Esophagus squamous epithelium (tissue), 5 donors: ENCODE data around the gene CCDC157. TPM values are rescaled to one million over a fixed set of nuclear protein-coding genes. Genes with fewer than 3 reads are reported as not detected.
A peak's percentile ranks its signal among the peaks of the same experiment; 100 is the strongest.

Experiments
- DNase-seq: peaks from one replicate; lab custom pipeline; 2025; lab: John Stamatoyannopoulos, UW
- H3K27ac ChIP-seq, 4 donors: fragments of 200-600 bp; sonication (generic); one replicate each; pipeline ENCODE4 v1.5.1; 2016 to 2019; ENCODE audit warnings: mild to moderate bottlenecking in 1 of 4
- H3K27me3 ChIP-seq, 4 donors: fragments of 200-600 bp; sonication (generic); 1 replicate in 3 of 4; 2 replicates in 1 of 4; pipeline versions ENCODE4 v1.5.1 to v1.6.0; 2017 to 2021; ENCODE audit warnings: antibody characterized with exemption in 1 of 4
- H3K36me3 ChIP-seq, 3 donors: fragments of 200-600 bp; sonication (generic); one replicate each; pipeline ENCODE4 v1.5.1; 2016 to 2019
- H3K4me1 ChIP-seq, 3 donors: fragments of 200-600 bp; sonication (generic); one replicate each; pipeline ENCODE4 v1.5.1; 2017 to 2019
- H3K4me3 ChIP-seq, 4 donors: fragments of 200-600 bp; sonication (generic); 1 replicate in 3 of 4; 2 replicates in 1 of 4; pipeline ENCODE4 v1.5.1; 2016 to 2019; ENCODE audit warnings: mild to moderate bottlenecking in 2 of 4, moderate library complexity in 1 of 4
- H3K9me3 ChIP-seq, 3 donors: fragments of 200-600 bp; sonication (generic); one replicate each; pipeline ENCODE4 v1.5.1; 2016 to 2019
- POLR2A ChIP-seq, 4 donors: fragments of 450-650 bp; IDR thresholded peaks; one replicate each; pipeline ENCODE4 v1.6.1; 2017; ENCODE audit warnings: antibody characterized with exemption in 4 of 4, mild to moderate bottlenecking in 4 of 4, moderate library complexity in 3 of 4
- WGBS, 2 donors: methylation state at CpG; one replicate each; pipeline ENCODE4 v1.1.5; 2018; 5-methylcytosine and 5-hydroxymethylcytosine counted together
- intact Hi-C: fragments of 100-400 bp; cut with DNase I; formaldehyde crosslinking; loops from one replicate; pipeline ENCODE4 v1.15.0; 2022
- total RNA-seq, 4 donors: library from RNA; depleted of rRNA; stranded (reverse); fragments of >200 nt; gene quantifications; one replicate each; pipeline ENCODE4 v1.1.0, GENCODE V29; 2016
- TF ChIP-seq, protein P1 (sequence below), 6 experiments: fragments of 450-650 bp in 4 of 6; fragments of 200-600 bp in 2 of 6; sonication (generic) in 2 of 6; IDR thresholded peaks; one replicate each; pipeline ENCODE4 v1.5.1; 2016 to 2019; ENCODE audit warnings: antibody characterized with exemption in 6 of 6, mild to moderate bottlenecking in 4 of 6, moderate library complexity in 4 of 6
- donor health status: DM: yes; HTN: yes; CAD: no.

CCDC157 gene
- total RNA-seq, 4 donors from 2014 or later, result 0.47 to 9.2 (median 3.1) TPM

DNA sequence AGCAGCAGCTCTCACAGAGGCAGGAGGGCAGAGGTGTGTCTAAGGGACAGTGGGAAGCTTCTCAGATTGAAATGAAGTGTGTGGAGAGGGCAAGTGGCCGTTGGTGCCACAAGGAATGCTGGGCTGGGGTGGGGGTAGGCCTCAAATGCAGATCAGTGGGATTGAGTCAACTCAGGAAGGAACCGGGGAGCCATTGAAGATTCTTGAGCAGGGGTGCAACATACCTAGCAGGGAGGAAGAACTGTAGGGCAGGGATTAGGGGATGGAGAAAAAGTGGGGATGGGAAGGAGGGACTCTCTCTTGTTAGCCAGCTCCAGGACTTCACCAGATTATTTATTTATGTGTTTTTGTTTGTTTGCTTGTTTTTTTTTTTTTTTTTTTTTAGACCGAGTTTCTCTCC, 37.1 kb downstream of the CCDC157 start:
- no peak overlapping the region for H3K27ac ChIP-seq
- no peak overlapping the region for H3K4me3 ChIP-seq
- H3K9me3 ChIP-seq, result no peaks in the 10 kb centered on the region
- no peak for DNase-seq
- TF ChIP-seq, protein P1, sequence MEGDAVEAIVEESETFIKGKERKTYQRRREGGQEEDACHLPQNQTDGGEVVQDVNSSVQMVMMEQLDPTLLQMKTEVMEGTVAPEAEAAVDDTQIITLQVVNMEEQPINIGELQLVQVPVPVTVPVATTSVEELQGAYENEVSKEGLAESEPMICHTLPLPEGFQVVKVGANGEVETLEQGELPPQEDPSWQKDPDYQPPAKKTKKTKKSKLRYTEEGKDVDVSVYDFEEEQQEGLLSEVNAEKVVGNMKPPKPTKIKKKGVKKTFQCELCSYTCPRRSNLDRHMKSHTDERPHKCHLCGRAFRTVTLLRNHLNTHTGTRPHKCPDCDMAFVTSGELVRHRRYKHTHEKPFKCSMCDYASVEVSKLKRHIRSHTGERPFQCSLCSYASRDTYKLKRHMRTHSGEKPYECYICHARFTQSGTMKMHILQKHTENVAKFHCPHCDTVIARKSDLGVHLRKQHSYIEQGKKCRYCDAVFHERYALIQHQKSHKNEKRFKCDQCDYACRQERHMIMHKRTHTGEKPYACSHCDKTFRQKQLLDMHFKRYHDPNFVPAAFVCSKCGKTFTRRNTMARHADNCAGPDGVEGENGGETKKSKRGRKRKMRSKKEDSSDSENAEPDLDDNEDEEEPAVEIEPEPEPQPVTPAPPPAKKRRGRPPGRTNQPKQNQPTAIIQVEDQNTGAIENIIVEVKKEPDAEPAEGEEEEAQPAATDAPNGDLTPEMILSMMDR (IDR thresholded peaks at IDR 0.05), result no peak
- no peak for TF ChIP-seq POLR2A (IDR thresholded peaks at IDR 0.05)
- H3K27me3 ChIP-seq, result peaks cover 0 to 25% (median 0%) of the 10 kb centered on the region in 4 donors
- intact Hi-C loops, result loop anchor here (5.0 kb wide), 1 partner anchor 33 kb away; the partner anchor contains the start of gene MTFP1
- H3K36me3 ChIP-seq, result no peaks in the 10 kb centered on the region
- 71 to 83% methylated on average over 3 of the region's 3 CpGs for WGBS, 2 donors
- peaks cover 14 to 41% (median 17%) of the 10 kb centered on the region in 3 donors for H3K4me1 ChIP-seq

DNA sequence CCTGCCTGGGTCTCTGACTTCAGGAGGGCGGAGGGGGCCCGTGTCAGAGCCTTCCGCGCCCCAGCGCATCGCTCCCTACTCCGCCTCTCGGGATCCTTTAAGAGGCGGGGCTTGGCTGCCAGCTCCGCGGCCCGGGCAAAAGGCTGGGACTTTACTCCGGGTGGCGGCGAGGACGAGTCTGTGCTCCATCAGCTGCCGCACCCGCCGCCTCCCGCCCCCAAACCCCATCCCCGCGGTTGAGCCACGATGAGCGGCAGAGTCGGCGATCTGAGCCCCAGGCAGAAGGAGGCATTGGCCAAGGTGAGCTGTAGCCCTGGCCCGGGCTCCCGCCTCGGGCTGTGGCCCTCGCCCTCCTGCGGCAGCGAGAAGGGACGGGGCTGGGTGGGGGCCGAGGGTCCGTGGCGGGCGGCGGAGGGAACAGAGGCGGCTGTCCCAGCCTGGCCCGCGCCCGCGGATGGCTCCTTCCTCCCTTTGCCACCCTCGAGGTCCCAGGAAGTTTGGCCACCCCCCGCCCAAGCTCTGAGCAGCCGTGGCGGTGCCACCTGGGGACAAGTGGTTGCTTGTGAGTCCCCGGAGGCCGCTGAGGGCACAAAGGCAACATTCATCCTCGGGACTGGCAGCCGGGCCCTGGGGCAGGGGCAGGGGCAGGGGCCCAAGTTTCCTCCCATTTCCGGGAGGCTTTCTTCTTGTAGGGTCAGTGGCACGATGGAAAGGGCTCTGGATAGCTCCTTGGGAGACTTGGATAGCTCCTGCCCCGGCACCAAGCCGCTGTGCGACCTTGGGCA, 40.3 kb downstream of the CCDC157 start, which contains the start of gene SEC14L2:
TSS of gene SEC14L2 (plus strand) at position 148 of the 785 bp plus-strand sequence. CDS start at position 247, 99 bp downstream.
- peaks cover 0 to 15% (median 0%) of the 10 kb centered on the region in 3 donors for H3K36me3 ChIP-seq
- DNase-seq, result no peak
- H3K4me3 ChIP-seq, result peak within 1 kb of the TSS; percentile 61 to 89 (median 72)
- peak in 2 of 4 donors; percentile 31 to 59 for TF ChIP-seq POLR2A (IDR thresholded peaks at IDR 0.05)
- TF ChIP-seq, protein P1 (IDR thresholded peaks at IDR 0.05), result no peak
- peak within 1 kb of the TSS; percentile 71 to 85 (median 84) for H3K27ac ChIP-seq
- peaks cover 20 to 64% (median 24%) of the 10 kb centered on the region in 3 donors for H3K4me1 ChIP-seq
- H3K27me3 ChIP-seq, result peaks cover 0 to 25% (median 0%) of the 10 kb centered on the region in 4 donors
- H3K9me3 ChIP-seq, result no peaks in the 10 kb centered on the region
- intact Hi-C loops, result no loop called here
- no CpG with 5 or more reads among the region's 56 CpGs for WGBS, 2 donors

DNA sequence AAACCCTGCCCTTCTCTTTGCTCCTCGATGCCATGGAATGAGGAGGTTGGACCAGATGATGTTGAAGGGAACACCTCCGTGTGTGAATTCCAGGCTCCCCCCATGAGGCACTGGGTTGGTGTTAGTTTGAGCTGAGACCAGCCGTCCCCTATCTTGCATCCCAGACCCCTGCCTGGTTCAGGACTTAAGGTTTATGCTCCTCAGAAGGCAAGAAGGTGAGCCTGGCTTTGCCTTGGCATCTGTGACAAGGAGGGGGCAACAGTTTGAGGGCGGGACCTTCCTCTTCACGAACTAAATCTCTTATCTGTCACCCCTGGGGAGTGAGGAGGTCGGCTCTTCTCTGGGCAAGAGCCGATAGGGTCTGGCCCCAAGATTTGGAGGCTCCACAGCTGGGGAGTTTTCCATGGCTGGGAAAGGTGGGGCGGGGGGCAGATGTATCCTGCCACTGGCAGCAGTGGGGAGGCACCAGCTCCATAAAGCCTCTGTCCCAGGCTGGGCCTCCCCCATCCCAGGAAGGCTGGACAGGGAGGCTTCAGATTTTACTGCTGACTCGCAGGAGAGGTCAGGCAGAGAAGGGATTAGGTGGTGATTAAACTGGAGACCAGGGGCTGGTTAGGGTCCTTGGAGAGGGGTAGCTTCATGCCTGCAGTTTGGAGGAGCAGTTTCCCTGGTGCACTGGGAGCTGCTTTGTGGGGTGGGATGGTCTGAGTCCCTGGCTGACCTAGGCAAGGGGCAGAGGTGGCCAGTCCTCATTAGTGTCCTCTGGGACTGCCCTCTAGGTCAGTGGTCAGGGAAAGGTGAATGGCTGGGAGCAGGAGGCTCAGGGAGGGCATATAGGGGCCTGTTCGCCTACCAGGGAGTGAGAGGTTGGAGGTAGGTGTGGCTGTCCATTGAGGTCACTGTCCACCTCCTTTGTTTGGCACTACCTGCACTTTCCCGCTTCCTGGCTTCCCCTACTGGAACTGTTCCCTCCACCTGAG, 41.1 kb downstream of the CCDC157 start:
- no peak for TF ChIP-seq POLR2A (IDR thresholded peaks at IDR 0.05)
- TF ChIP-seq, protein P1 (IDR thresholded peaks at IDR 0.05), result no peak
- intact Hi-C loops, result no loop called here
- Histone ChIP-seq H3K27ac (peak overlapping the region; percentile 71 to 85 (median 84)), H3K4me3 (peak overlapping the region; percentile 61 to 89 (median 72)), H3K9me3 (no peaks in the 10 kb centered on the region), H3K27me3 (peaks cover 0 to 20% (median 0%) of the 10 kb centered on the region in 4 donors), H3K4me1 (peaks cover 20 to 61% (median 24%) of the 10 kb centered on the region in 3 donors), H3K36me3 (peaks cover 0 to 22% (median 0%) of the 10 kb centered on the region in 3 donors)
- DNase-seq, result no peak
- WGBS, 2 donors, result 75% methylated on average over 1 of the region's 11 CpGs

DNA sequence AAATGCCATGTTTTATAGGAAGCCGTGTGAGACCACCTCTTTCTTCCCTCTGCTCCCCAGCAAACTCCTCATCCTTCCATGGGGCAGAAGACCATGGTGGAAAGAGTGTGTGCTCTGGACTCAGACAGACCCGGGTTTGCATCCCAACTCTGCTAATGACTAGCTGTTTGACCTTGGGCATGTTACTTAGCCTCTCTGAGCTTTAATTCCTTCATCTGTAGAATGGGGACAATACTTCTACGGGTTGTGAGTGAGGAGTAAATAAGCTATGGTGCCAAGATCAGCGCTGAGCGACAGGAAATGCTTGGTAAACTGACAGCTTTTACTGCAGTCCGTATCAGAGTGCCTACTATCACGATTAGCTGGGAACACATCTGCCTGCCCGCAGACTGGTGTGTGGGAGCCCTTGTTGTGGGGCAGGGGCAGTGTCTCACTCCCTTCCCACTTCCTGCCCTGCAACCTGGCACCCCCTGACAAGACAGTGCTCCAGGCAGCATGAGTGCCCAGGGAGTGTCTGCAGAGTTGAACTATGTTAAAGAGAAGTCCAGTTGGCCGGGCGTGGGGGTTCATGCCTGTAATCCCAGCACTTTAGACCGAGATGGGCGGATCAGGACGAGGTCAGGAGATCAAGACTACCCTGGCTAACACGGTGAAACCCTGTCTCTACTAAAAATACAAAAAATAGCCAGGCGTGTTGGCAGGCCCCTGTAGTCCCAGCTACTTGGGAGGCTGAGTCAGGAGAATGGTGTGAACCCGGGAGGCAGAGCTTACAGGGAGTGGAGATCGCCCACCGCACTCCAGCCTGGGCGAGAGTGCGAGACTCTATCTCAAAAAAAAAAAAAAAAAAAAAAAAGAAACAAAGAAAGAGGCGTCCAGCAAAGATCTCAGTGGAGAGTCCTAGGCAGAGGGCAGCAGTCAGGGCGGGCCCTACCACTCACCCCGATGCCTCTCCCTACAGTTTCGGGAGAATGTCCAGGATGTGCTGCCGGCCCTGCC, 42.2 kb downstream of the CCDC157 start:
- peaks cover 20 to 55% (median 24%) of the 10 kb centered on the region in 3 donors for H3K4me1 ChIP-seq
- no peak for DNase-seq
- intact Hi-C loops, result no loop called here
- peaks cover 0 to 20% (median 0%) of the 10 kb centered on the region in 4 donors for H3K27me3 ChIP-seq
- no peak for TF ChIP-seq POLR2A (IDR thresholded peaks at IDR 0.05)
- TF ChIP-seq, protein P1 (IDR thresholded peaks at IDR 0.05), result no peak
- peaks cover 0 to 27% (median 0%) of the 10 kb centered on the region in 3 donors for H3K36me3 ChIP-seq
- peak overlapping the region in 3 of 4 donors; percentile 61 to 72 (median 72) for H3K4me3 ChIP-seq
- no peaks in the 10 kb centered on the region for H3K9me3 ChIP-seq
- WGBS, 2 donors, result 56 to 60% methylated on average over 17 to 23 of the region's 25 CpGs
- peak overlapping the region; percentile 54 to 85 (median 77) for H3K27ac ChIP-seq
